GM12878 (cell line): Measurements from ENCODE around the gene UBE2G2. TPM values are rescaled to one million over a fixed set of nuclear protein-coding genes. Genes with fewer than 3 reads are reported as not detected.

ENCODE experiments used
- ATAC-seq: fragments of 200-7000 bp; cut with Tn5 transposase; 3 replicates; pipeline ENCODE4 v1.9.1; 2020; ENCODE audit warnings: mild to moderate bottlenecking, moderate library complexity
- BruUV-seq: library from RNA; stranded (reverse); fragments of 400-500 nt; replicated peaks from 2 replicates; lab custom pipeline; 2021; lab: Mats Ljungman, UMichigan
- CTCF ChIA-PET: fragments of 300-600 bp; sonication (Branson Sonifier 250); formaldehyde crosslinking; extraction: SDS; loops from one replicate; lab custom pipeline; 2021; ENCODE audit warnings: inconsistent platforms; lab: Yijun Ruan, JAX
- POLR2A ChIA-PET: fragments of 350-600 bp; formaldehyde crosslinking; extraction: SDS; loops from one replicate; lab custom pipeline; 2021; ENCODE audit warnings: inconsistent platforms; lab: Charles Lee
- RAD21 ChIA-PET: fragments of 300-600 bp; sonication (Branson Sonifier 250); formaldehyde crosslinking; loops from one replicate; lab custom pipeline; 2023; ENCODE audit warnings: antibody characterized with exemption; ENCODE audit not compliant: unreplicated experiment; lab: Charles Lee
- SMC1A ChIA-PET: fragments of 300-600 bp; sonication (Branson Sonifier 250); formaldehyde crosslinking; loops from one replicate; lab custom pipeline; 2023; ENCODE audit not compliant: unreplicated experiment, uncharacterized antibody; lab: Charles Lee
- DNase-seq: peaks from one replicate; pipeline ENCODE4 v3.0.0-alpha.2; 2011; ENCODE audit warnings: low read depth, low spot score
- FAIRE-seq: peaks from 3 replicates; lab custom pipeline; 2011; peaks lifted over from hg19 to GRCh38; lab: Jason Lieb, UNC
- H2AFZ ChIP-seq: 2 replicates; pipeline ENCODE4 v1.6.0; 2011; ENCODE audit warnings: low read depth, low read length, control low read depth; ENCODE audit not compliant: control insufficient read depth
- H3K27ac ChIP-seq: 2 replicates; pipeline ENCODE4 v1.5.1; 2011; ENCODE audit warnings: control low read depth; ENCODE audit not compliant: control insufficient read depth, insufficient read depth
- H3K27me3 ChIP-seq, 2 experiments: replicated peaks in 1 of 2; 2 replicates each; pipeline versions ENCODE4 v1.6.0 to v1.6.1; 2011; ENCODE audit warnings: low read length in 1 of 2; ENCODE audit not compliant: control insufficient read depth in 2 of 2, insufficient read depth in 2 of 2
- H3K36me3 ChIP-seq, 2 experiments: 2 replicates each; pipeline ENCODE4 v1.5.1; 2011; ENCODE audit warnings: low read length in 1 of 2; ENCODE audit not compliant: control insufficient read depth in 2 of 2, insufficient read depth in 2 of 2
- H3K4me1 ChIP-seq: 2 replicates; pipeline ENCODE4 v1.6.1; 2011; ENCODE audit warnings: mild to moderate bottlenecking, low read length, moderate library complexity, mixed read lengths; ENCODE audit not compliant: control insufficient read depth, insufficient read depth
- H3K4me2 ChIP-seq: 2 replicates; pipeline ENCODE4 v1.6.0; 2011; ENCODE audit warnings: control low read depth; ENCODE audit not compliant: control insufficient read depth, insufficient read depth
- H3K4me3 ChIP-seq: fragments of 200-600 bp; sonication (generic); 2 replicates; pipeline ENCODE4 v1.5.1; 2016
- H3K79me2 ChIP-seq: 2 replicates; pipeline ENCODE4 v1.6.0; 2011; ENCODE audit warnings: low read length; ENCODE audit not compliant: control insufficient read depth, insufficient read depth
- H3K9ac ChIP-seq: 2 replicates; pipeline ENCODE4 v1.8.0; 2011; ENCODE audit warnings: low read length, control low read depth, mixed read lengths; ENCODE audit not compliant: control insufficient read depth, insufficient read depth
- H3K9me3 ChIP-seq: replicated peaks from 3 replicates; pipeline ENCODE4 v1.5.1; 2011; ENCODE audit warnings: mild to moderate bottlenecking, low read length; ENCODE audit not compliant: control insufficient read depth, insufficient read depth
- H4K20me1 ChIP-seq: 2 replicates; pipeline ENCODE4 v1.6.0; 2011; ENCODE audit not compliant: control insufficient read depth, insufficient read depth
- CEBPB ChIP-seq, 2 experiments: fragments of 150-350 bp in 1 of 2; IDR thresholded peaks; 2 replicates each; pipeline ENCODE4 v1.6.1; 2012 to 2014; ENCODE audit warnings: low read depth in 2 of 2, low read length in 2 of 2, borderline replicate concordance in 1 of 2, inconsistent platforms in 1 of 2
- CTCF ChIP-seq, 3 experiments: IDR thresholded peaks in 2 of 3; conservative IDR thresholded peaks in 1 of 3; 2 replicates each; pipeline ENCODE4 v1.5.1; 2011; ENCODE audit warnings: low read depth in 3 of 3, low read length in 3 of 3, mild to moderate bottlenecking in 3 of 3, control low read depth in 2 of 3, moderate library complexity in 2 of 3, inconsistent platforms in 1 of 3, mixed read lengths in 1 of 3; ENCODE audit not compliant: control insufficient read depth in 2 of 3, insufficient read depth in 1 of 3; ENCODE audit errors: extremely low read depth in 1 of 3
- IRF4 ChIP-seq: IDR thresholded peaks from 2 replicates; pipeline ENCODE4 v1.6.1; 2011; ENCODE audit warnings: low read depth, low read length
- NFXL1 ChIP-seq: fragments of 450-650 bp; IDR thresholded peaks from 2 replicates; pipeline ENCODE4 v1.6.1; 2017; ENCODE audit warnings: antibody characterized with exemption, mild to moderate bottlenecking, borderline replicate concordance
- NR2C1 ChIP-seq: fragments of 450-650 bp; IDR thresholded peaks from 2 replicates; pipeline ENCODE4 v1.6.1; 2017; ENCODE audit warnings: antibody characterized with exemption, mild to moderate bottlenecking, moderate library complexity
- RAD21 ChIP-seq: IDR thresholded peaks from 2 replicates; pipeline ENCODE4 v1.6.1; 2011; ENCODE audit warnings: mild to moderate bottlenecking, low read depth, low read length, moderate library complexity; ENCODE audit not compliant: insufficient read depth
- RB1 ChIP-seq: fragments of 450-650 bp; formaldehyde crosslinking; IDR thresholded peaks from 2 replicates; pipeline ENCODE4 v1.6.1; 2017; ENCODE audit warnings: mild to moderate bottlenecking, borderline replicate concordance
- RELB ChIP-seq: fragments of 450-650 bp; IDR thresholded peaks from 2 replicates; pipeline ENCODE4 v1.6.1; 2017; ENCODE audit warnings: low read depth, mild to moderate bottlenecking, moderate library complexity
- SMC3 ChIP-seq: IDR thresholded peaks from 2 replicates; pipeline ENCODE4 v1.6.1; 2011; ENCODE audit warnings: low read length, improper control_type of control experiment, borderline replicate concordance
- TCF12 ChIP-seq: IDR thresholded peaks from 2 replicates; pipeline ENCODE4 v1.6.1; 2011; ENCODE audit warnings: low read depth, mild to moderate bottlenecking, low read length
- TCF3 ChIP-seq: IDR thresholded peaks from 2 replicates; pipeline ENCODE4 v1.6.1; 2012; ENCODE audit warnings: low read depth, mild to moderate bottlenecking, low read length, borderline replicate concordance; ENCODE audit not compliant: insufficient read depth
- ZBTB40 ChIP-seq: fragments of 450-650 bp; IDR thresholded peaks from 2 replicates; pipeline ENCODE4 v1.6.1; 2016; ENCODE audit warnings: mild to moderate bottlenecking, moderate library complexity, borderline replicate concordance
- WGBS: methylation state at CpG from one replicate; pipeline ENCODE4 v1.1.6; 2016; ENCODE audit warnings: low lambda C conversion rate; ENCODE audit not compliant: insufficient replicate concordance, insufficient coverage; ENCODE audit errors: missing lambda C conversion rate; 5-methylcytosine and 5-hydroxymethylcytosine counted together
- in situ Hi-C: fragments of 300-500 bp; cut with MboI; formaldehyde crosslinking; loops from 9 replicates; pipeline ENCODE4 v1.14.3; 2018; ENCODE audit warnings: mixed read lengths
- intact Hi-C: fragments of 100-400 bp; cut with micrococcal nuclease; formaldehyde crosslinking; loops from one replicate; pipeline ENCODE4 v1.14.2; 2022; ENCODE audit not compliant: unreplicated experiment
- polyA plus RNA-seq, 11 experiments: library from polyadenylated mRNA; depleted of rRNA in 4 of 11; unstranded in 6 of 11; stranded (reverse) in 5 of 11; fragments of >200 nt; fragmentation: Nextera tagmentation in 4 of 11; fragmentation: Illumina TruSeq in 1 of 11; extraction: Ambion mirVana in 4 of 11; extraction: Trizol in 1 of 11; gene quantifications; 1 replicate in 1 of 11; 2 replicates in 10 of 11; pipeline versions ENCODE4 v1.2.1 to v1.2.3, GENCODE V29; 2011 to 2016; ENCODE audit warnings: inconsistent platforms in 2 of 11, missing spikeins in 2 of 11, low read depth in 1 of 11
- total RNA-seq, 4 experiments: library from RNA; depleted of rRNA in 3 of 4; stranded (reverse); fragments of >200 nt in 3 of 4; fragmentation: Illumina TruSeq in 1 of 4; extraction: Trizol in 1 of 4; gene quantifications; 2 replicates each; pipeline versions ENCODE4 v1.2.1 to v1.2.3, GENCODE V29; 2013 to 2021

UBE2G2 gene
- total and polyA plus RNA-seq, 10 of the 15 experiments (the other 5 are each of a cell fraction or from before 2014, with no cell fraction given): 27.0 to 139 (median 75.9) TPM

- WGBS: 37% methylated on average over 10 of the region's 10 CpGs
- in situ Hi-C loops: loop anchor here (5.0 kb wide), 1 partner anchor 286 kb away; no protein-coding TSS in a partner anchor
- peak overlapping the region; percentile 30; the same call in 1 of the 2 replicates for H3K27ac ChIP-seq
- no peaks in the 10 kb centered on the region for H4K20me1 ChIP-seq
- H3K27me3 ChIP-seq: no peaks in the 10 kb centered on the region
- peaks cover 5 to 8% of the 10 kb centered on the region in 2 experiments; a peak in 3 of 4 replicates for H3K36me3 ChIP-seq
- BruUV-seq: no TSS peak
- intact Hi-C loops: loop anchor here (1.0 kb wide), 1 partner anchor 283 kb away; no protein-coding TSS in a partner anchor
- no peak overlapping the region for H2AFZ ChIP-seq
- SMC1A ChIA-PET: interaction anchor here (0.7 to 1.6 kb wide), 19 partner anchors 9 to 313 kb away, joined by 3 to 14 read pairs (median 4); partner anchors contain the start of gene PTTG1IP
- no peaks in the 10 kb centered on the region for H3K9me3 ChIP-seq
- no peak overlapping the region for H3K4me2 ChIP-seq
- POLR2A ChIA-PET: interaction anchor here (0.6 to 1.4 kb wide), 3 partner anchors 82 to 134 kb away, joined by 4 to 6 read pairs (median 4); no protein-coding TSS in a partner anchor
- H3K4me1 ChIP-seq: peaks cover 19% of the 10 kb centered on the region
- H3K9ac ChIP-seq: no peak overlapping the region
- H3K4me3 ChIP-seq: no peak overlapping the region; the same call in 1 of the 2 replicates
- FAIRE-seq: peak; percentile 81
- RAD21 ChIA-PET: interaction anchor here (0.5 to 2.7 kb wide), 20 partner anchors 8 to 779 kb away, joined by 3 to 17 read pairs (median 4); partner anchors contain the start of genes SUMO3 and UBE2G2
- CTCF ChIA-PET: interaction anchor here (0.6 to 3.2 kb wide), 51 partner anchors 9 to 779 kb away, joined by 3 to 37 read pairs (median 4); partner anchors contain the start of genes CFAP410, PTTG1IP, TSPEAR and UBE2G2
- no peak for DNase-seq
- H3K79me2 ChIP-seq: peaks cover 52% of the 10 kb centered on the region
- ATAC-seq: peak; percentile 94
- TF ChIP-seq RAD21 (peak; percentile 82), RB1 (0 out of 2 replicates have a peak, but pooled peaks have one; percentile 35), NFXL1 (no peak), IRF4 (no peak), TCF3 (no peak), CEBPB (IDR thresholded peaks at IDR 0.05; ENCODE audit: borderline replicate concordance in 1 of 2, low read depth in 2 of 2, low read length in 2 of 2) (no peak), TCF12 (0 out of 2 replicates have a peak, but pooled peaks have one; percentile 24), SMC3 (peak; percentile 38; the same call in 1 of the 2 replicates), ZBTB40 (no peak), RELB (0 out of 2 replicates have a peak, but pooled peaks have one; percentile 17), CTCF (IDR thresholded peaks at IDR 0.05 in 2 of 3, conservative IDR thresholded peaks at IDR 0.05 in 1 of 3; ENCODE audit: control insufficient read depth in 2 of 3, extremely low read depth in 1 of 3, insufficient read depth in 1 of 3, low read depth in 3 of 3, low read length in 3 of 3) (peak; percentile 66 to 77 (median 68)), NR2C1 (no peak)
These were observed 8.7 kb downstream of the UBE2G2 start for GRCh38 chr21:44792702-44793591.
